Superior temporal gyrus (tissue), 1 donor: ENCODE measurements around the gene RALGAPA2.

Source experiments
- DNase-seq: peaks from one replicate; pipeline ENCODE4 v3.0.0-alpha.2; 2016; ENCODE audit errors: extremely low spot score

RALGAPA2 gene

GRCh38 chr20:20405623-20406022 lies 306.8 kb downstream of the RALGAPA2 start:
- no peak for DNase-seq

- DNase-seq: no peak
These were observed 307.8 kb downstream of the RALGAPA2 start for GRCh38 chr20:20404633-20405032.

- DNase-seq: no peak
These were observed 310.5 kb downstream of the RALGAPA2 start for GRCh38 chr20:20401991-20402390.

GRCh38 chr20:20399531-20400500 lies 312.6 kb downstream of the RALGAPA2 start:
- no peak for DNase-seq

GRCh38 chr20:20398123-20398522 lies 314.3 kb downstream of the RALGAPA2 start:
- DNase-seq: no peak

- DNase-seq: no peak
These were observed 315.6 kb downstream of the RALGAPA2 start for GRCh38 chr20:20396794-20397193.

GRCh38 chr20:20395903-20396568 lies 316.4 kb downstream of the RALGAPA2 start:
- no peak for DNase-seq

GRCh38 chr20:20395087-20395486 lies 317.4 kb downstream of the RALGAPA2 start:
- no peak for DNase-seq

GRCh38 chr20:20393207-20394120 lies 319.0 kb downstream of the RALGAPA2 start:
- no peak for DNase-seq

GRCh38 chr20:20391766-20392165 lies 320.7 kb downstream of the RALGAPA2 start:
- no peak for DNase-seq

GRCh38 chr20:20391115-20391514 lies 321.3 kb downstream of the RALGAPA2 start:
- no peak for DNase-seq

GRCh38 chr20:20390393-20390792 lies 322.1 kb downstream of the RALGAPA2 start:
- no peak for DNase-seq

- DNase-seq: no peak
These were observed 326.3 kb downstream of the RALGAPA2 start for GRCh38 chr20:20386192-20386591.

- DNase-seq: no peak
These were observed 336.6 kb downstream of the RALGAPA2 start for GRCh38 chr20:20375862-20376261.

- no peak for DNase-seq
These were observed 339.3 kb downstream of the RALGAPA2 start for GRCh38 chr20:20373091-20373571.

- no peak for DNase-seq
These were observed 340.8 kb downstream of the RALGAPA2 start for GRCh38 chr20:20371681-20372080.

- no peak for DNase-seq
These were observed 341.4 kb downstream of the RALGAPA2 start for GRCh38 chr20:20371083-20371482.

- no peak for DNase-seq
These were observed 342.3 kb downstream of the RALGAPA2 start for GRCh38 chr20:20370094-20370575.

GRCh38 chr20:20369250-20370093 lies 343.0 kb downstream of the RALGAPA2 start:
- DNase-seq: no peak

- no peak for DNase-seq
These were observed 343.8 kb downstream of the RALGAPA2 start for GRCh38 chr20:20368418-20369249.
